ENCODE measurements around the gene ANKRD11. TPM values are rescaled to one million over a fixed set of nuclear protein-coding genes. Genes with fewer than 3 reads are reported as not detected.

Gene ANKRD11
- total RNA-seq, 2 experiments from 2014 or later: 126 to 133 TPM

- Mint-ChIP-seq H3K27ac (peak overlapping the region; percentile 60), H3K4me3 (no peak overlapping the region), H3K9me3 (no peaks in the 10 kb centered on the region), H3K36me3 (peaks cover 14% of the 10 kb centered on the region), H3K27me3 (no peaks in the 10 kb centered on the region), H3K4me1 (ENCODE audit: low read depth) (peaks cover 38% of the 10 kb centered on the region)
- ChIA-PET CTCF (interaction anchor here (1.7 kb wide), 1 partner anchor 9 kb away, joined by 6 read pairs; no protein-coding TSS in a partner anchor), POLR2A (no interaction called here)
- intact Hi-C loops (cut with micrococcal nuclease): no loop called here
- no peak for DNase-seq
These were observed 192.3 kb downstream of the ANKRD11 start for GRCh38 chr16:89297910-89298545.

DNA sequence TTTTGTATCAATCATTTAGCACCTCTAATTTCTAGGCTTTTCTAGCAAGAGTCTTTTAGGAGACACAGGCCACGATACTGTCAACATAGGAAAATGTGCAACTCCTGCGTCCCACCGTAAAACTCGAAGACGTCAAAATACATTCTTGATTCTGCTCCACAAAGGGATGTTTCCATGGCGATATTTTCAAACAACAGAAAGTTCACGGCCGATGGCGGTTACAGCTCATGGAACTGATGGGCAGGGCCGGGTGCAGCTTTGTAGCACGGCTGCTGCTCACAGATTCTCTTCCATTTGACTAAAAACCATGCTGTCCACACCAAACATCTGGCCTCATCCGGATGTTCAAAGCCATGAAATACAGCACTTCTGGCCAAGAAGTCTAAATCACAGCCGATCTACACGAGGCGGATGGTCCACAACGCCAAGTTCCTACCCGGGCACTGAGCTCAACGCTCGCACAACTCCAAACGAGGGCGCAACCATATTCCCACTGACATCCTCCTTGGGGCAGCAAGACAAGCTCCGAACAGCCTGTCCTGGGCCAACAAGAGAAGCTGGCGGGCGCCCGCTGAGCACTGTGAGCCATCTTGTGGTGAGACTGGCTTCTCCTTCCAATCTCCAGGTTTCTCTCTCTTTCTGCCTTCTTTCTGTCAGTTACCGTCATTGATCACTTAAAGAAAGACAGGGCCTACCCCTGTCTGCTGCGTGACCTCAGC lies 193.0 kb downstream of the ANKRD11 start:
- Mint-ChIP-seq H3K4me3 (no peak overlapping the region), H3K9me3 (no peaks in the 10 kb centered on the region), H3K36me3 (peaks cover 9% of the 10 kb centered on the region), H3K27me3 (no peaks in the 10 kb centered on the region), H3K4me1 (ENCODE audit: low read depth) (peaks cover 34% of the 10 kb centered on the region), H3K27ac (peak overlapping the region; percentile 24)
- DNase-seq: no peak
- POLR2A ChIA-PET: no interaction called here
- CTCF ChIA-PET: interaction anchor here (0.8 to 1.7 kb wide), 2 partner anchors 8 to 57 kb away, joined by 3 to 6 read pairs; no protein-coding TSS in a partner anchor
- intact Hi-C loops (cut with micrococcal nuclease): no loop called here

DNA sequence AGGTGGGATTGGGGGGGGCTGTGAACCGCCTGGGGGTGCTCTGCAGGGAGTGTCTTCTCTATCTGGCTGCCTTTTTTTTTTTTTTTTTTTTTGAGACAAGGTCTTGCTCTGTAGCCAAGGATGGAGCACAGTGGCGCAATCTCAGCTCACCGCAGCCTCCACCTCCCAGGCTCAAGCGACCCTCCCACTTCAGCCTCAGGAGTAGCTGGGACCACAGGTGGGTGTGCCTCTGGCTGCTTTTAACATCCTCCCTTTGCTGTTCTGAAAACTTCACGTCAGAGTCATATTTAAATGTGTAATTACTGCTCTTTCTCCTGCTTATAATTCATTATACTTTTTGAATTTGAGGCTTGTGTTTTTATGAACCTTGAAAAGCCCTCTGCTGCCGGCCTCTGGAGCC lies 194.4 kb downstream of the ANKRD11 start:
- peaks cover 38% of the 10 kb centered on the region for H3K4me1 Mint-ChIP-seq (ENCODE audit: low read depth)
- ChIA-PET POLR2A (no interaction called here), CTCF (interaction anchor here (0.9 kb wide), 1 partner anchor 19 kb away, joined by 3 read pairs; no protein-coding TSS in a partner anchor)
- peak overlapping the region; percentile 63 for H3K27ac Mint-ChIP-seq
- H3K9me3 Mint-ChIP-seq: no peaks in the 10 kb centered on the region
- H3K36me3 Mint-ChIP-seq: peaks cover 15% of the 10 kb centered on the region
- H3K27me3 Mint-ChIP-seq: no peaks in the 10 kb centered on the region
- intact Hi-C loops (cut with micrococcal nuclease): no loop called here
- no peak for DNase-seq
- H3K4me3 Mint-ChIP-seq: no peak overlapping the region

DNA sequence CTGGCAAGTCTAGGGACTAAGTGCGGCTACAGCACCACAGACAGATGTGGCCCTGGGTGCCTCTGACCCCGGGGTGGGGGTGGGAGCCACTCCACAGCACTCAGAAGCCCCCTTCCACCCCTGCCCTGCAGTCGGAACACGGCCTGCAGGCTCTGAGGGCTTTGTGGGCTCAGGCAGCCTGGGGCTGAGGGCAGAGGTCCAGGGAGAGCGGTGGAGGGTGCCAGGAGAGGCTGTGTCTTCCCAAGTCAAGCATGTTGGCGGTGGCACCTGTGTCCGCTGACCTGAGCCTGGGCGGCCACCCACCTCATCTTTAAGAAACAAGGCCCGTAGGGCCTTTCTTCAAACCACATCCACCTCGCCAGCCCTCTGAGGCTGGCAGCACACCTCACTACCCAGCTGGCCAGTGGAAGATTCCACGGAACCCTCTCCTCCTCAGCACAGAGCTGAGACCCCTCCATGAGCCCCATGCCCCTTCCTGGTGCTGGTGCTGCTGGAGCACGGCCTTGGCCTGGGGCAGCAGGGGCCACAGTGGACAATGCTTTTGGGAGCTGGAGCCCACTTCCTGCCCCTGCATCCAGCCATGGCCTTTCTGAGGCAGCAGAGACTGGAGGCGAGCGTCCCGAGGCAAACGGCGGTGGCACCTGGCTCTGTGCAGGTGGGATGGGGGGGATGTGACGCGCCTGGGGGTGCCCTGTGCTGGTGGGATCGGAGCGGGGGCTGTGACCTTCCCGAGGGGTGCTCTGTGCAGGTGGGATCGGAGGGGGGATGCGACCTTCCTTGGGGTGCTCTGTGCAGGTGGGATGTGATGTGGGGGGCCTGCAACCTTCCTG lies 195.1 kb downstream of the ANKRD11 start:
- H3K9me3 Mint-ChIP-seq: no peaks in the 10 kb centered on the region
- POLR2A ChIA-PET: no interaction called here
- no peaks in the 10 kb centered on the region for H3K27me3 Mint-ChIP-seq
- no peak overlapping the region for H3K4me3 Mint-ChIP-seq
- CTCF ChIA-PET: interaction anchor here (0.9 kb wide), 1 partner anchor 19 kb away, joined by 3 read pairs; no protein-coding TSS in a partner anchor
- peaks cover 17% of the 10 kb centered on the region for H3K36me3 Mint-ChIP-seq
- peak overlapping the region; percentile 8 for H3K27ac Mint-ChIP-seq
- intact Hi-C loops (cut with micrococcal nuclease): no loop called here
- no peak for DNase-seq
- peaks cover 33% of the 10 kb centered on the region for H3K4me1 Mint-ChIP-seq (ENCODE audit: low read depth)

DNA sequence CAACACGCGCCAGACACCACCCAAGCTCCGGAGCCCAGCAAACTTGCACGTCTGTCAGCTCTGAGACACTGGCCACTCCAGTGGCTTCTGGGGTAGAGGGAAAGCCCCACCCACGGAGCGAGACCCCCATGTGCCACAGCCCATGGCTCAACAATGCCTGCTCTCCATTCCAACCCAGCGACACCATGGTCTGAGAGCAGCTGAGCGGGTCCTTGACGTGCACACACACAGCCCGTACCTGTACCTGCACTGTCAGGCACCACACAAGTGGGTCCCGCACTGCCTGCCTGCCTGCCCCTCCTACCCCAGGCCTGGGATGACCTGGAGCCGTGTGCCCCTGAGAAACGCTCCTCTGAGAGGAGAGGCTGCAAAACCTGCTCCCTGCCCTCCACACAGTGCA lies 195.9 kb downstream of the ANKRD11 start:
- Mint-ChIP-seq H3K9me3 (no peaks in the 10 kb centered on the region), H3K4me3 (no peak overlapping the region), H3K4me1 (ENCODE audit: low read depth) (peaks cover 36% of the 10 kb centered on the region), H3K27ac (no peak overlapping the region), H3K27me3 (no peaks in the 10 kb centered on the region), H3K36me3 (peaks cover 20% of the 10 kb centered on the region)
- ChIA-PET CTCF (interaction anchor here (0.5 kb wide), 1 partner anchor 419 kb away, joined by 4 read pairs; no protein-coding TSS in a partner anchor), POLR2A (no interaction called here)
- intact Hi-C loops (cut with micrococcal nuclease): no loop called here
- no peak for DNase-seq

DNA sequence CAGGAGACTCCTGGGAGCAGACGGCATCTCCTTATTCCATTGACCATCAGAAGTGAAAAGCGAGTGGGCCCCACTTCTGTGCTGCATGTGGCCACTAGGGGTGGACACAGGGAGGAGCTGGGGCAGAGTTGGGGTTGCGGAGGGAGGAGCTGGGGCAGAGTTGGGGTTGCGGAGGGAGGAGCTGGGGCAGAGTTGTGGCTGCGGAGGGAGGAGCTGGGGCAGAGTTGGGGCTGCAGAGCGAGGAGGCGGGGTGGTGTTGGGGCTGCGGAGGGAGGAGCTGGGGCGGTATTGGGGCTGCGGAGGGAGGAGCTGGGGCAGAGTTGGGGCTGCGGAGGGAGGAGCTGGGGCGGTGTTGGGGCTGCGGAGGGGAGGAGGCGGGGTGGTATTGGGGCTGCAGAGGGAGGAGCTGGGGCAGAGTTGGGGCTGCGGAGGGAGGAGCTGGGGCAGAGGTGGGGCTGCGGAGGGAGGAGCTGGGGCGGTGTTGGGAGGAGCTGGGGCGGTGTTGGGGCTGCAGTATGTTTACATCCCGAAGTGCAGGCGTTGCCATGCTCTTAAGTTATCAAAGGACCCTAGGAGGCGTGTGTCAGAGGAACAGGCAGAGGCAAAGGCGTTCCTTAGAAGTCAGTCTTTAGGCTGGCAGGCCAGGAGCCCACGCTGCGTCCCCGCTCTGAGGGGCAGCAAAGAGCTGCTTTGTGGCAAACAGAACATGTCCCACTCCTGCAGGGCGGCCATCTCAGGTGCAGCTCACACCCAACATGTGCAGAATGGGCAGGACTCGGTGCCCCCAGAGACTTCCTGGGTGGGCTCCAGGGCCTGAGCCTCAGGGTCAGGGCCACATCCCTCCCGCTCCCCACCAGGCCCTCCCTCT lies 196.9 kb downstream of the ANKRD11 start:
- ChIA-PET POLR2A (no interaction called here), CTCF (interaction anchor here (0.6 to 1.3 kb wide), 3 partner anchors 9 to 280 kb away, joined by 3 to 5 read pairs (median 3); no protein-coding TSS in a partner anchor)
- DNase-seq: no peak
- peaks cover 35% of the 10 kb centered on the region for H3K4me1 Mint-ChIP-seq (ENCODE audit: low read depth)
- H3K9me3 Mint-ChIP-seq: no peaks in the 10 kb centered on the region
- H3K36me3 Mint-ChIP-seq: peaks cover 19% of the 10 kb centered on the region
- no peak overlapping the region for H3K4me3 Mint-ChIP-seq
- H3K27ac Mint-ChIP-seq: no peak overlapping the region
- H3K27me3 Mint-ChIP-seq: no peaks in the 10 kb centered on the region
- intact Hi-C loops (cut with micrococcal nuclease): no loop called here

- no peak overlapping the region for H3K4me3 Mint-ChIP-seq
- POLR2A ChIA-PET: no interaction called here
- H3K36me3 Mint-ChIP-seq: peaks cover 27% of the 10 kb centered on the region
- H3K9me3 Mint-ChIP-seq: no peaks in the 10 kb centered on the region
- peaks cover 28% of the 10 kb centered on the region for H3K4me1 Mint-ChIP-seq (ENCODE audit: low read depth)
- H3K27me3 Mint-ChIP-seq: no peaks in the 10 kb centered on the region
- intact Hi-C loops (cut with micrococcal nuclease): no loop called here
- DNase-seq: no peak
- H3K27ac Mint-ChIP-seq: no peak overlapping the region
- CTCF ChIA-PET: interaction anchor here (1.3 kb wide), 1 partner anchor 52 kb away, joined by 5 read pairs; no protein-coding TSS in a partner anchor
These were observed 197.8 kb downstream of the ANKRD11 start for GRCh38 chr16:89292443-89293078.

- Mint-ChIP-seq H3K9me3 (no peaks in the 10 kb centered on the region), H3K4me3 (no peak overlapping the region), H3K27me3 (no peaks in the 10 kb centered on the region), H3K4me1 (ENCODE audit: low read depth) (peaks cover 20% of the 10 kb centered on the region), H3K36me3 (peaks cover 26% of the 10 kb centered on the region), H3K27ac (no peak overlapping the region)
- ChIA-PET POLR2A (no interaction called here), CTCF (no interaction called here)
- DNase-seq: no peak
- intact Hi-C loops (cut with micrococcal nuclease): no loop called here
These were observed 198.6 kb downstream of the ANKRD11 start for GRCh38 chr16:89291776-89292175.

GRCh38 chr16:89291363-89291762 lies 199.0 kb downstream of the ANKRD11 start:
- Mint-ChIP-seq H3K4me3 (no peak overlapping the region), H3K27ac (peak overlapping the region; percentile 49), H3K4me1 (ENCODE audit: low read depth) (peaks cover 16% of the 10 kb centered on the region), H3K9me3 (no peaks in the 10 kb centered on the region), H3K36me3 (peaks cover 27% of the 10 kb centered on the region), H3K27me3 (no peaks in the 10 kb centered on the region)
- ChIA-PET CTCF (no interaction called here), POLR2A (interaction anchor here (0.5 kb wide), 1 partner anchor 489 kb away, joined by 4 read pairs; no protein-coding TSS in a partner anchor)
- intact Hi-C loops (cut with micrococcal nuclease): no loop called here
- DNase-seq: no peak

DNA sequence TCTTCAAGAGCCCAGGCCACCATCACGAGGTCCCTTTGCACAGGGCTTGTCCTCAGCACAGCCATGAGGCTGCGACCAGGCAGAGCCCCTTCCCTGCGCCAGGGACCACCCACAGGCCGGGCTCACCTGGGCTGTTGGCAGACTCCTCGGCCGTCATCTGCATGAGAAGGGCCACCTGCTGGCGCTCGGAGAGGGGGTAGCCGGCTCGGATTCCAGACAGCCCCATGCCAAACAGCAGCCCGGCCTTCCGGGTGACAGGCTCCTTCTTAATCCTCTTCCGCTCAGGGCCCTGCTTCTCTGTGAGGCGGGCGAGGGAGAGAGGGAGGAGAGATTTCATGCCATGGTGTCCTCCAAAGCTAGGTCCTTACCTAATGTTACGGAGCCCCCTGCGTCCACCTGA lies 199.5 kb downstream of the ANKRD11 start:
- Mint-ChIP-seq H3K9me3 (no peaks in the 10 kb centered on the region), H3K4me1 (ENCODE audit: low read depth) (peaks cover 11% of the 10 kb centered on the region), H3K36me3 (peaks cover 29% of the 10 kb centered on the region), H3K27me3 (no peaks in the 10 kb centered on the region), H3K27ac (no peak overlapping the region), H3K4me3 (no peak overlapping the region)
- ChIA-PET CTCF (no interaction called here), POLR2A (interaction anchor here (0.5 kb wide), 1 partner anchor 488 kb away, joined by 4 read pairs; no protein-coding TSS in a partner anchor)
- DNase-seq: no peak
- intact Hi-C loops (cut with micrococcal nuclease): no loop called here

- H3K9me3 Mint-ChIP-seq: no peaks in the 10 kb centered on the region
- H3K4me3 Mint-ChIP-seq: no peak overlapping the region
- intact Hi-C loops (cut with micrococcal nuclease): no loop called here
- POLR2A ChIA-PET: no interaction called here
- CTCF ChIA-PET: no interaction called here
- no peak overlapping the region for H3K27ac Mint-ChIP-seq
- DNase-seq: no peak
- H3K27me3 Mint-ChIP-seq: no peaks in the 10 kb centered on the region
- peaks cover 11% of the 10 kb centered on the region for H3K4me1 Mint-ChIP-seq (ENCODE audit: low read depth)
- peaks cover 30% of the 10 kb centered on the region for H3K36me3 Mint-ChIP-seq
These were observed 199.9 kb downstream of the ANKRD11 start for GRCh38 chr16:89290472-89290871.
